NCI-H748 (cell line): ENCODE results near the gene PGAP3.

Source experiments
- DNase-seq: peaks from one replicate; lab custom pipeline; 2025; ENCODE audit not compliant: unreplicated experiment; lab: John Stamatoyannopoulos, UW

The PGAP3 gene

DNA sequence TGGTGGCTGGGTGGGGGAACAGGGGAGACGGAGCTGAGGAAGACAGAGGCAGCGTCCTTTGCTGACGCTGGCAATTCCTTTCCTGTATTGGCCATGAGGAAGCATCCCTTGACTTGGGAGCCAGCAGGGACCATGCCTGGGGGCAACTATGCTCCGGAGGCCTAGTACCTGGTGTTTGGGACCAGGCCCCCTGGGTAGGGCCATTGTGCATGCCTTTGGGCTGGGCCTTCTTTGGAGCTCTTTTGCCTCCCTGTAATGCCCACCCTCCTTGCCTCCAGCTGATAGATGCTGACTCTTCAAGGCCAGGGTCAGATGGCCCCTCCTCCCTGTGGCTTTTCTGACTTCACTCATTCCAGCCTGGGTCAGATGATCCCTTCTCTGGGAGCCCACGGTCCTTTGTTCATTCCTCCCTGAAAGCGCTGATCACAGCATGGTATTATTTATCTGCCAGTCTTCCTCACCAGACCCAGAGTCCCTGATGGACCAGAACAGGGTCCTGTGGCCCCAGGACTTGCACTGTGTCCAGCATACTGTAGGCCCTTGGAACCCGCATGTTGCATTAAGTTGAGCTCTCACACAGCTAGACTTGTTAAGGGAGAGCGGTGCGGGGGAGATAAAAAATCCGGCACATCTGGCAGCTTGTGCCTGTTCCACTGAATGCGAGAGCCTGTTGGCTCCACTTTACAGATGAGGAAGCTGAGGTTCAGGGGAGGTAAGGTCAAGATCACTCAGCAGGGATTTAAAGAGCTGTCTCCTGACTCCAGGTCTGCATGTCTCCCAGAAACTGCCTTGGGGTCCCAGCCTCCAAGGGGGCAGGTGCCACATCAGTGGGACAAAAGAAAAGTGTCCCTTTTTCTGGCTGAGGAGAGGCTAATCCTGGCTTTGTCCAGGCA is 48.0 kb downstream of the PGAP3 start:
- DNase-seq, result no peak

DNA sequence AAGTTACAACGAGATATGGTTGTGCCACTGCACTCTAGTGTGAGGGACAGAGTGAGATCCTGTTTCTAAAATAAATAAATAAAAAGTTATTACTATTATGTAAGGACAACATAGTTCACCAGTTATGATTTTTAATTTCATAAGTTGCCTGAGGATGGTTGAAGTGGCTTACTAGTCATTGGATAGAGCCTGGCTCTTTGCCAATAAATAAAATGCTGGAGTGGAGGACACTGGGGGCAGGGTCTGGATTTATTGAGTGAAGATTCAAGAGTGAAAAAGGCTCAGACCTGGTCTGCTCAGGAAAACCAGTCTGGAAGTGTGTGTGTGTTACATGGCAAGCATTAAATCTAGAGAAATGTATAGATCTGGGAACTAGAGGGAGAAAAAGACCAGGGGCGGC is 48.8 kb downstream of the PGAP3 start:
- no peak for DNase-seq

DNA sequence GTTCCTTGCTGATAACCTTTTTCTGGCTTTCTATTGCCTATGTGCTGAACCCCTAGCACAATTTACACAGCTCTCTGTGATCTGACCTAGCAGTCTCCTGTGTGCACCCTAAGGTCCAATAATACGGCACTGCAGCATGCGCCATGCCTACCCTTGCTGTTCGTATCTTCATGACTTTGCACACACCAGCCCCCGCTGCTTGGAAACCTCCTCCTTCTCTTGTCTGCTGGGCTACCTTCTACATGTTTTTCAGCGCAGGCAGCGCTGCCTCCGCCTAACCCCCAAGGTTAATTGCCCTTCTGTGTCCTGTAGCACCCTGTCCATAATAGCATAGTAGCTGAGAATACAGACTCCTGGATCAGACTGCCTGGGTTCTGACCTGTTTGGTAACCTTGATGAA is 49.5 kb downstream of the PGAP3 start:
- no peak for DNase-seq

DNA sequence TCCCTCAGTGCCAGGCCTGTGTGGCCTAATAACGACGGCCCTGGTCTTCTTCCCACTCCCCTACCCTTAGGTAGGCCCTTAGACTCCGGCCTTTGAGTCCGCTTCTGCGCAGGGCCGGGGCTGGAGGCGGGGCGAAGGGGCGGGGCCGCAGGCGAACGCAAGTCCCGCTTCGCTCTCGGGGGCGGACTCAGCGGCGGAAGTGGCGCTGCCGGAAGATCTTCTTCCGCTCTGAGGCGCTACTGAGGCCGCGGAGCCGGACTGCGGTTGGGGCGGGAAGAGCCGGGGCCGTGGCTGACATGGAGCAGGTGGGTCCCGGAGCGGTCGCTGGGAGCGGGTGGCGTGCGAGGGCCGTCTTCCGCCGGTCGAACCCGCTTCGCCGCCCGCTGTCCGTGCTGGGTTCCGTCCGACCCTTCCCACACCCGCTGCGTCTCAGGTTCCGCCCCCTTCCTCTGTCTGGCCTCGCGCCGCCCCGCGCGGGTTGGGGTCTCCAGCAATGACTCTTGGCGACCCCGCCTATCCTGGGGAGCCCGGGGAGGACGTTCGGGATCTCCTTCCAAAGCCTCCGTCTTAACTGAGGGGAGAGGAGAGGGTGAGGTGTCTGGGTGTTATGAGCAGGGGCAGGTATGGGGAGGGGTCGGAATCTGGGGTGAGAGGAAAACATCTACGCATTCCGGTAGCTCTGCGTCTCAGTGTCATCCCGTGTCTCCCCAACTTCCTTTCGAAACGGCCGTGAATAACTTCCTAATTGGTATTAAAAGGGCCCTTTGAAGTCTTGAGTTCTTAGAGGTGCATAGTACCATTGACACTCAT is 50.7 kb downstream of the PGAP3 start, which contains the start of gene STARD3:
TSS of gene STARD3 (plus strand) at position 218 of the 810 bp plus-strand sequence. CDS start 16,388 bp downstream, outside the sequence.
- DNase-seq, result peak; percentile 92

DNA sequence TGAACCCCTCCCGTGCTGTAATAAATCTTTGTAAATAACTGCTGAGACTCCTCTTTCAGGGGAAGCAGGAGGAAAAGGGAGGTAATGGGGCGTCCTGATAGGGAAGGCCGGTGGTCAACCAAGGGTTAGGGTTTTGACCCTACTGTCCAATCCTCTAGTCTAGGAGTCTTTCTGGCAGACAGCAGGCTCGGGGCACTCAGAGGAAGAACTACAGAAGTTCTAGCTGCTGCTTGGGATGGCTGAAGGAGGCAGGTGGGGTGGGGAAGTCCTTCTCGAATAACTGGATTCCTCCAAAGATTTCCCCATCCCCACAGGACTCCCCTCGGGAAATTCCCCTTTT is 51.3 kb downstream of the PGAP3 start:
- DNase-seq, result no peak

DNA sequence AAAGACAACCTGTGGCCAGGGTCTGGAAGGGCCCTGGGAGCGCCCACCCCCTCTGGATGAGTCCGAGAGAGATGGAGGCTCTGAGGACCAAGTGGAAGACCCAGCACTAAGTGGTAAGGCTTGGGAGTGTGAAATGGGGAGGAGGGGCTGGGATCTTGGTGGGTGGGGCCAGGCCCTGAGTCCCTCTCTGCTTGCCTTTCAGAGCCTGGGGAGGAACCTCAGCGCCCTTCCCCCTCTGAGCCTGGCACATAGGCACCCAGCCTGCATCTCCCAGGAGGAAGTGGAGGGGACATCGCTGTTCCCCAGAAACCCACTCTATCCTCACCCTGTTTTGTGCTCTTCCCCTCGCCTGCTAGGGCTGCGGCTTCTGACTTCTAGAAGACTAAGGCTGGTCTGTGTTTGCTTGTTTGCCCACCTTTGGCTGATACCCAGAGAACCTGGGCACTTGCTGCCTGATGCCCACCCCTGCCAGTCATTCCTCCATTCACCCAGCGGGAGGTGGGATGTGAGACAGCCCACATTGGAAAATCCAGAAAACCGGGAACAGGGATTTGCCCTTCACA is 52.2 kb downstream of the PGAP3 start:
- DNase-seq, result no peak

DNA sequence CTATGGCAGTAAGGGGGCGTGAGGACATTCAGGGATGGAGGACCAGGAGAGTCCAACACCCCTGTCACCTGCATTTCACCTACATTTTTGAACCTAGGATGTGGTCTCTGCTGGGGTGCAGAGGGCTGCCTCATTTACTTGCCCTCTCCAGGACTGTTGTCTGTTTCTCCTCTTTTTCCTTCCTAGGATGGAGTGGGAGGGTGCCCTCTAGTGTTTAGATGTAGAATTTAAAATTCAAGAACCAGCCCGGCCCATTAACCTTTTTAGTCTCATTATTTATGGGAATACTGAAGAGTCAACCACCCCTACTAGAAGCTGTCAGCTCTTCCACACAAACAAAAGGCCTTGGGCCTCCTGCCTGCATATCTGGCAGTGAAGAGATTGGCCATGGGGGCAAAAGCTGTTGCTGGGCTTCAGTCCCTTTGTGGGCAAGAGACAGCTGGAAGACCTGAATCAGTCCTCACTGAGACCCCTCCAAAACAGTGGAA is 53.4 kb downstream of the PGAP3 start:
- peak; percentile 55 for DNase-seq

DNA sequence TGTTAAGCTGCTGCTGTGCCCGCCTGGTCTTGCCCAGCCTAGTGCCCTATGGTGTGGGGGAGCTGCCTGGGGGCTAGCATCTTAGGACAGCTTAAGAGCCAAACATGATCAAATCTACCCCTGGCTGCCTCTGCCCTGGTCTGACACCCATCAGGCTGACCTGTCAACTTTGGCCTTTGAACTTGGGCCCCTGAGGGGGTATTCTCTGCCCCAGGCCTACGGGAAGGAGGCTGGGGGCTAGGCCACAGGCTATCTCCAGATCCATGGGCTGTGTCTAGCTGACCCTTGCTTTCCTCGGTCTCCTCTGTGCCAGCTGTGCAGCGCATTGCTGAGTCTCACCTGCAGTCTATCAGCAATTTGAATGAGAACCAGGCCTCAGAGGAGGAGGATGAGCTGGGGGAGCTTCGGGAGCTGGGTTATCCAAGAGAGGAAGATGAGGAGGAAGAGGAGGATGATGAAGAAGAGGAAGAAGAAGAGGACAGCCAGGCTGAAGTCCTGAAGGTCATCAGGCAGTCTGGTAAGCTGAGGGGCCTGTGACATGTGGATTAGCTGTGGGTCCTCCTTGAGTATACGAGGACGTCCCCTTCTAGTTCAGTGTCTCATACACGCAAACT is 54.2 kb downstream of the PGAP3 start:
- DNase-seq, result no peak

DNA sequence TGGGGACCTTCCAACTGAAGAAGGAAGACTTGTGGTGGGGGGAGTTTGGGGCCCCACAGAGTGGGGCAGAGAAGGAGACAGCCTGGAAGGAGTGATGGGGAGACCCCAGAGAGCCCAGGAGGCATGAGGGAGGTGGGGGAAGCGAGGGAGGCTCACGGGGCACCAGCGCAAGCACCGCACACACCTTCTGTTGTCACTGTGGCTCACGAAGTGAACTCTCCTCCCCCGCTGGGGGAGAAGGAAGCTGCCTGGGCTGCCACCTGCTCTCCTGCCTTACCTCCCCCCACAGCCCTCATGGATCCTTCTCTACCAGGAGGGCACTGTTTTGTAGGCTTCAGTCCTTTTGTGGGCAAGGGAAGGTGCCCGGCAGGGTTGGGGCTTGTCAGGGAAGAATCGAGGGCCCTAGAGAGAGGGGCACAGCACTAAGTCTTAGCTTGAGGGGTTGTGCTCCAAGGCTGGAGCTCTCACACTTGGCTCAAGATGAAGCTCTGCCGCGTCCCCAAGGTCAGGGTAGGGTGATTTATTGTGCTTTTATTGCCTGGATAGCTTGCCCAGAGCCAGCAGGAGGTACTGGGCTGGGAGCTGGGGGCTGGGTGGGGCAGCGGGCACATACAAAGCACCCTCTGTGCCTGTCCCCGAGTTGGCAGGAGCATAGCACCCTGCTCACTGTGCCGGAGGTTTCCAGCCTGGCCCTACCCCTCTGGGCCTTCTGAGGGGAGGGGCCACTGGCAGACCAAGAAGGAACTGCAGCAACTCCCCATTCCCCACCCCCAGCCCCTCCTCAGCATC is 55.5 kb downstream of the PGAP3 start:
- no peak for DNase-seq

DNA sequence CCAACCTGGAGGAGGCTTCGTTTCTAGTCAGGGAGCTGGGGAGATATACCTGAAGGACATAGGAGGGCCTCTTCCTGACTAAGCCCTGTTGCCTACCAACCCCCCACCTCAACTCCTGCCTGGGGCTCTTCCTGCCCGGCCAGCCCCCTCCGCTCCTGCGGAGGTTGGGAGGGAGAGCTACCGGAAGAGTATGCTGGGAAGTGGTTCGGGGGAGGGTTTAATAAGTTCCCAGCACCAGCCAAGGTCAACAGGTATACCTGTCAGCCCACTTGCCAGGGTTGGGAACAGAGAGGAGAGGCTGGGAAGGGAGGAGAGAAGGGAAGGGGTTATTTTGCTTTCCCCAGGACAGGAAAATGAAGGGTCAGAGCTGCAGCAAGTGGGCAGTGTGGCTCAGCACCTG is 56.5 kb downstream of the PGAP3 start:
- DNase-seq, result no peak

DNA sequence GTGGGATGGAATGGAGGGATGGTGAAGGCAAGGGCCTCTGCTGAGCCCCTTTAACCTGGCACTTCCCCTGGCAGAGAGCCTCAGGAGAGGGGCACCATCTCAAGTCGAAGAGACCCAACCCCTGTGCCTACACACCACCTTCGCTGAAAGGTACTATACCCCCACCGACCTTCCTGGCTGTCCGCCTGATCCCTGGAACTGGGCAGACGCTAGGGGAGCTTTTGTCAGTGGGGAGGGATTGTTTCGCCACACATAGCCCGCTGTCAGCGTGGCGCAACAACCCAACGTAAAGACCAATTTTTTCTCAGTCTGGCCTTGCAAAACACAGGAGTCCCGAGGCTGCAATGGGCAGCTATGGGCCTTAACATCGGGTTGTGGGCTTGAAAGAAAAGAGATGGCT is 58.0 kb downstream of the PGAP3 start:
- DNase-seq, result no peak

DNA sequence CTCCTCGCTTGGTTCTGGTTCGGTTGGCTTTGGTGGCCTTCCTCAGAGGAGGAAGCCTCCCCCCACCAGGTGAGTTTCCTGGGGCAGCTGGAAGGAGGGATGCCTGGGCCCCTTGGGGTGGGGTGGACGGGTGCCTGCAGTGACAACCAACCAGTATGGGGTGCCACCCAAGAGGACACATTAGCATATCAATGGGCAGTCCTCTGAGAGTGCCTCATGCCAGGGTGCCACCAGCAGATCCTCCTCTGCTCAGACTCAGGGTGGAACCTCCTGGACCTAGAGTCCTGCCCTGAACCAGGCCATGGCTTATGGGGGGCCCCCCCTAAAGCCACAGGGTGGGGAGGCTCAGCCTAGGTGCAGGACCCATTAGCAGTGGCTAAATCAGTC is 58.4 kb downstream of the PGAP3 start:
- DNase-seq, result no peak

DNA sequence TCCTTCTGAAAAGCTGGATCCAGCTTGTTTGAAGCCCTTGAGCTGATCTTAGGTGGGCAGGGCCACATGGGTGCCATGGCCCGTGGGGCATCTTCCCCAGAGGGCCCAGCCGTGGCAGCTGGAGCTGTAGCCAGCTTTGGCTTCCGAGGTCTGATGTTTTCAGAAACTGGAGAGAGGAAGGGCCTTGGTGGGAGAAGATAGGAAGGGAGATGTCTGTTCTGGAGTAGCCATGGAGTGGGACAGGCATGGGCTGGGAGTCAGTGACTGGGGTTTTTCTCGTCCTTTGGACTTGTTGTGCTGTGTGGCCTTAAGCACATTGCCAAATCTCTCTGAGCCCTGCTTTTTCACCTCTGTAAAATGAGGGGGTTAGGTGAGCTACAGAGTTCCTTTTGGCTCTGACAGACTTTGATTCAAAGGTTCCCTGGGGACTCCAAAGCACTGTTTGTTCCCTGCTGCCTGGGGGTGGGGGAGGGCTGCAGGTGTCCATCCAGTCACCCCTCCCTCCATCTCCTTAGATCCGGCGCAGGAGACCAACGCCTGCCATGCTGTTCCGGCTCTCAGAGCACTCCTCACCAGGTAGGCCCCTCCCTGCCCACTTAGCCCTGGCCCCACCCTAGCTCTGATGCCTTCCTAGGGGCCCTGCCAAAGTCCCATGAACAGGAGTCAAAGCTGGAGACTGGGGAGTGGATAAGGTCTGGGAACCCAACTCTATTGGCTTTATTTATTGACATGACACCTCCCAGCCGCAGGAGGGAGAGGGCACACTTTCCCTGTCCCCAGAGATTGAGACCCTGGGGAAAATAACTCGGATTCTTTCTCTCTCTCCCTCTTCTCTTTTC is 59.0 kb downstream of the PGAP3 start:
- no peak for DNase-seq

DNA sequence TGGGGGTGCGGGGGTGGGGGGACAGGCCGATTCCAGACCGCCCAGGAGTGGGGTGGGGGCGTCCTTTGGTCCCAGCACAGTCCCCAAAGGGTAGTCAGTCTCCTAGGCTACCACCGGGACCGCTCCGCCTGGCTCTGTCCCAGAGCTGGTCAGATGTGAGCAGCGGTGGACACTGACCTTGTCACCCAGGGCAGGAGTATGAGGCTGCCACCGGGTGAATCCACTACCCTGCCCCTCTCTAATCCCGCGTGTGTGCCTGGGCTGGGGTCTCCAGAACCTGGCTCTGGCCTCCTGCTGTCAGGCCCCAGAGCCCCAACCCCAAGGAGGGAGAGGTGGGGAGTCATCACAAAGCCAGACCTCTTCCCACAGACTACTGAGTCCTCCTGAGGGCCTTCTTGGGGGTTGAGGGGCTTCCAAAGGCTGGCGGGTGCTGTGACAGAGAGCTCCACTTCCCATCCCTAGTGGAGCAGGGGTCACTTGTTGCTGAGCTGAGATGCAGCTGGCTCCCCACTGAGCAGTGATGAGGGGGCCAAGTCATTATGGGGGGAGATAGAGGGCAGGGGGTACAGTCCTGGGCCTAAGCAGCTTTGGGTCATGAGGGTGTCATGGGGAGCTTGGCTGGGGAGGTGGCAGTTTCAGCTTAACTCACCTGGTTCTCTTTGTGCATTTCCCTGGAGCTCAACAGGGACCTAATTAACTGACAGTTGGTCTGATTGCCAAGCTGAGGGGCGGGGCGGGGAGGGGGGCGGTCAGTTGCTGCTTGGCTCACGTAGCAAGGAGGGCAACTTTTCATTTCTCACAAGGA is 59.9 kb downstream of the PGAP3 start:
- no peak for DNase-seq

DNA sequence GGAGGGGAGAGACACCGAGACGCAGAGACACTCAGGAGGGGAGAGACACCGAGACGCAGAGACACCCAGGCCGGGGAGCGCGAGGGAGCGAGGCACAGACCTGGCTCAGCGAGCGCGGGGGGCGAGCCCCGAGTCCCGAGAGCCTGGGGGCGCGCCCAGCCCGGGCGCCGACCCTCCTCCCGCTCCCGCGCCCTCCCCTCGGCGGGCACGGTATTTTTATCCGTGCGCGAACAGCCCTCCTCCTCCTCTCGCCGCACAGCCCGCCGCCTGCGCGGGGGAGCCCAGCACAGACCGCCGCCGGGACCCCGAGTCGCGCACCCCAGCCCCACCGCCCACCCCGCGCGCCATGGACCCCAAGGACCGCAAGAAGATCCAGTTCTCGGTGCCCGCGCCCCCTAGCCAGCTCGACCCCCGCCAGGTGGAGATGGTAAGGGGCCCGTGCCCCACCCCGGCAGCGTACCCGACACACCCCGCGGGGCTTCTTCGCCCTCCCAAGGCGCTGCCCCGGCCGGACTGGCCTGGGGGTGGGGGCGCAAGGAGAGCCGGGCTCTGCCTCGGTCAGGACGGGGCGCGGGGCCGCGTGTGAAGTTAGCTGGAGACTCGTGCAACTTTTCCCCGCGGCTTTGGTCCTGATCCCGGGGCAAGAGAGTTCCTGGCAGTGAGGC is 60.7 kb downstream of the PGAP3 start:
- DNase-seq, result no peak

DNA sequence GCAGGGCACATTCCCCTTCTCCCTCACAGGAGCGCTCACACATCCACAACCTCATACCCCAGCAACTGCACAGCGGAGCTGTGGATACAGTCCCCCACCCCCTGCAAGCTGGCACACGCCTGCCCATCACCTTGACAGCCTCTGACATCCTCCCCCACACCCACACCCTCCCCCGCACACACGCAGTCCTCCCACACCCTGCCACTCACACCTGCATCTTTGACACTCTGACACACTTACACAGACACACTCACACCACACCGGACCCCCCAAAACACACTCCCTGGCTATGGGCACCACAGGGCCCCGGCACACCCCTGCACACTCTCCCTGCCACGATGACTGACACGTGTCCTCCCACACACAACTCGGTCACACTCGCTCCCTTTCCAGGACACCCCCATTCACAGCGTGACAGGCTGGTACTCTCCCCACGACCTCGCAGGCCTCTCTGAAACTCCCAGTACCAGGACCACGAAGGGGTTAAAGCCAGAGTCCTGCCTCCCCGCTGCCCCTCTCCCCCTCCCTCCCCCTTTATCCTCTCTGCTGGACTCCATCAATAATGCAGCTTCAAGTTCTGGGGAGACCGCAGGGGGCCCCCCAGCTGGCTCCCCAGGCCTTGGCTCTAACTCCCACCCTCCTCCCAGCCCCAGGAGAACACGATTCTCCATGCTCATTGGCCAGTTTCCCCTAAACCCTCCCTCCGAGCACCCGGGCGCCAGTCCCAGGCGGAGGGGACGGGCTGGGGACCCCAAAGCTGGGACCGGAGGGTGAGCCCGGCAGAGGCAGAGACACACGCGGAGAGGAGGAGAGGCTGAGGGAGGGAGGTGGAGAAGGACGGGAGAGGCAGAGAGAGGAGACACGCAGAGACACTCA is 61.4 kb downstream of the PGAP3 start, which contains the start of gene PPP1R1B:
TSS of gene PPP1R1B (plus strand) at position 782 of the 876 bp plus-strand sequence. CDS start 441 bp downstream, outside the sequence.
- no peak for DNase-seq

DNA sequence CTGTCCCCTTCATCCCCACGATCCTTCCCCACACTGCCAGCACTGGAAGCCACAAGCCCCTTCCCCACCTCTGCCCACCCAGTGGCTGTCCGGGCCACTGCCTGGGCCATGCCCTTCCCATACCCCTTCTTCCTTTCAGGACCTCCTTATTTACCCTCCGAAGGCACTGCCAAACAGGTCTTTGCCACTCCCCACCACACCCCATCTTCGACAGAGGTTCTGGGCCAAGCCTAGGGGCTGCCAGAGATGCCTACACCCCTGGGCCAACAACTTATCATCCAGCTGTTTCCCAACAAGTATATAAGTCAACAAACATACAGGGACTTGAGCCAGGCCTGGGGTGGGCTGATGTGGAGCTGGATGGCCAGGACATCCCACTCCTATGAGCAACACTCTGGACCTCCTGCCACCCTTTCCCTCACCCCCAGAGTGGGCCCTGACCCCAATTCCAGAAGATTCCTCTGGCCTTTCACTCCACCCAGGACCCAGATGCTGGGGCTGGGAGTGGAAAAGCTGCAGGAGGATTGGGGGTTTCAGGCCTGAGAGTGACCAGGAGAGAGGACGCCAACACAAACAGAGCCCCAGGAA is 62.6 kb downstream of the PGAP3 start:
- DNase-seq, result no peak
